Peyer's patch (tissue), 4 donors: Measurements from ENCODE around the gene SPATA7.

ENCODE experiments used
- CTCF ChIP-seq, 6 experiments: fragments of 450-650 bp in 4 of 6; fragments of 200-600 bp in 2 of 6; sonication (generic) in 1 of 6; IDR thresholded peaks; one replicate each; pipeline ENCODE4 v1.5.1; 2017 to 2019; ENCODE audit warnings: antibody characterized with exemption in 6 of 6, mild to moderate bottlenecking in 3 of 6, moderate library complexity in 1 of 6
- POLR2A ChIP-seq, 2 donors: fragments of 450-650 bp; IDR thresholded peaks; one replicate each; pipeline ENCODE4 v1.5.1; 2017; ENCODE audit warnings: antibody characterized with exemption in 2 of 2, mild to moderate bottlenecking in 2 of 2, moderate library complexity in 2 of 2

DNA sequence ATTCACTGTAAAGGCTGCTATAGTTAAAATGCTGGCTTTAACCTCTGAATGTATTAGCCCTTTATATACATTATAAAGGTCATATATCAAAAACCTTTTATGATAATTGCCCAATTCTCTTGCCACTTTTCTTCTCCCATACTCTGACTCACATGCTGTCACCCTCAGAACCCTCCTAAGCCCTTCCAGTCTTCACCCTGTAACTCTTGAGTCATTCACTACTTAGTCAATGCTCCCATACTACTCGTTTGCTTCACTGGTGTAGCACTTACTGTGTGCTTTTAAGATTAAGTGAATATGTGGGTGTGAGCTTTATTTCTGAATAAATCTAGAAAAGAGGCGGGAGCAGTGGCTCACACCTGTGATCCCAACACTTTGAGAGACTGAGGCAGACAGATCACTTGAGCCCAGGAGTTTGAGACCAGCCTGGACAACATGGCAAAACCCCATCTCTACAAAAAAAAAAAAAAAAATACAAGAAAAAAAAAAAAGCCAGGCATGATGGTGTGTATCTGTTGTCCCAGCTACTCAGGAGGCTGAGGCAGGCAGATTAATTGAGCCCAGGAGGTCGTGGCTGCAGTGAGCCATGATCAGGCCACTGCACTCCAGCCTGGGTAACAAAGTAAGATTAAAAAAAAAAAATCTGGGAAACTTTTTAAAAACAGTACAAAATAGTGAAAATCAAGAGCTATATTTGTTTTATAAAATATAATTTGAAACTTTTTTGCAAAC lies 37.6 kb downstream of the SPATA7 start:
- no peak for TF ChIP-seq CTCF (IDR thresholded peaks at IDR 0.05)
- TF ChIP-seq POLR2A (IDR thresholded peaks at IDR 0.05): no peak
